Ovary (tissue), 9 donors: ENCODE data around the gene BRICD5. TPM values are rescaled to one million over a fixed set of nuclear protein-coding genes. Genes with fewer than 3 reads are reported as not detected.

Experiments used
- DNase-seq, 5 donors: peaks; one replicate each; pipeline ENCODE4 v3.0.0-alpha.2; 2019 to 2020
- H3K27ac ChIP-seq, 2 donors: fragments of 200-600 bp; one replicate each; pipeline versions ENCODE4 v1.5.1 to v1.8.0; 2019 to 2022
- H3K27me3 ChIP-seq: fragments of 200-600 bp; one replicate; pipeline ENCODE4 v1.8.0; 2022
- H3K36me3 ChIP-seq: fragments of 200-600 bp; sonication (generic); one replicate; pipeline ENCODE4 v1.5.1; 2019
- H3K4me1 ChIP-seq: one replicate; pipeline ENCODE4 v1.8.1; 2013; ENCODE audit warnings: mild to moderate bottlenecking, moderate library complexity; ENCODE audit not compliant: insufficient read depth
- H3K4me3 ChIP-seq: fragments of 200-600 bp; sonication (generic); one replicate; pipeline ENCODE4 v1.5.1; 2017
- H3K9me3 ChIP-seq, 2 donors: fragments of 200-600 bp in 1 of 2; sonication (generic) in 1 of 2; one replicate each; pipeline versions ENCODE4 v1.5.1 to v1.8.1; 2013 to 2019; ENCODE audit warnings: mild to moderate bottlenecking in 1 of 2, moderate library complexity in 1 of 2
- EP300 ChIP-seq: sonication (generic); formaldehyde crosslinking; IDR thresholded peaks from one replicate; pipeline ENCODE4 v1.6.1; 2017; ENCODE audit warnings: antibody characterized with exemption
- POLR2A ChIP-seq: fragments of 450-650 bp; IDR thresholded peaks from one replicate; pipeline ENCODE4 v1.6.1; 2017; ENCODE audit warnings: antibody characterized with exemption, mild to moderate bottlenecking, moderate library complexity
- WGBS, 3 donors: extraction: QIAGEN DNeasy Blood & Tissue Kit in 1 of 3; methylation state at CpG; one replicate each; pipeline versions ENCODE4 v1.1.5 to v1.1.7; 2013 to 2017; 5-methylcytosine and 5-hydroxymethylcytosine counted together
- intact Hi-C, 4 donors: fragments of 100-400 bp; cut with DNase I; formaldehyde crosslinking; loops; one replicate each; pipeline versions ENCODE4 v1.11.0 to v1.15.1; 2022 to 2023
- polyA plus RNA-seq, 2 donors: library from polyadenylated mRNA; stranded (reverse); fragments of 200-250 nt in 1 of 2; fragments of 350-450 nt in 1 of 2; fragmentation: Illumina TruSeq in 1 of 2; extraction: RNeasy Lipid Tissue Mini Kit (QIAGEN cat#74804) in 1 of 2; gene quantifications; one replicate each; pipeline ENCODE4 v1.2.3, GENCODE V29; 2013 to 2014
- total RNA-seq, 7 donors: library from RNA; depleted of rRNA in 2 of 7; stranded (reverse); fragments of >200 nt in 2 of 7; fragmentation: NEBNext Ultra II Directional in 3 of 7; extraction: Animal tissue kit (Norgen Biotek cat#: 25700) in 3 of 7; gene quantifications; one replicate each; pipeline versions ENCODE4 v1.1.0 to v1.2.4, GENCODE V29; 2016 to 2023
- TF ChIP-seq, protein P1 (sequence below), 3 donors: fragments of 450-650 bp in 2 of 3; fragments of 200-600 bp in 1 of 3; IDR thresholded peaks; one replicate each; pipeline versions ENCODE4 v1.5.1 to v1.8.0; 2016 to 2022; ENCODE audit warnings: antibody characterized with exemption in 3 of 3, mild to moderate bottlenecking in 1 of 3
- donor health status: DM: no; HTN: no; CAD: no; lungs with moderate emphysema.
- donor health status: DM: no; HTN: no; CAD: no.
- donor health status: Bipolar disorder and iron deficiency.
- donor health status: DM: yes; HTN: yes; CAD: no.
- donor health status: DM: no; HTN: no; CAD: no.
- donor health status: DM: yes; HTN: yes; CAD: no.

Gene BRICD5
- total and polyA plus RNA-seq, 9 donors = 0.37 to 8.3 (median 6.2) TPM

GRCh38 chr16:2184346-2184745 is 26.3 kb downstream of the BRICD5 start:
- WGBS, 3 donors = 83 to 88% (median 85%) methylated on average over 19 of the region's 19 CpGs
- intact Hi-C loops = no loop called here

GRCh38 chr16:2183671-2184070 is 27.0 kb downstream of the BRICD5 start:
- no peak overlapping the region for H3K4me3 ChIP-seq
- intact Hi-C loops = no loop called here
- no peak overlapping the region for H3K27ac ChIP-seq
- H3K4me1 ChIP-seq = no peaks in the 10 kb centered on the region
- H3K36me3 ChIP-seq = no peaks in the 10 kb centered on the region
- no peaks in the 10 kb centered on the region for H3K27me3 ChIP-seq
- 91 to 93% (median 92%) methylated on average over 27 to 30 of the region's 30 CpGs for WGBS, 3 donors
- DNase-seq = no peak
- TF ChIP-seq, protein P1, sequence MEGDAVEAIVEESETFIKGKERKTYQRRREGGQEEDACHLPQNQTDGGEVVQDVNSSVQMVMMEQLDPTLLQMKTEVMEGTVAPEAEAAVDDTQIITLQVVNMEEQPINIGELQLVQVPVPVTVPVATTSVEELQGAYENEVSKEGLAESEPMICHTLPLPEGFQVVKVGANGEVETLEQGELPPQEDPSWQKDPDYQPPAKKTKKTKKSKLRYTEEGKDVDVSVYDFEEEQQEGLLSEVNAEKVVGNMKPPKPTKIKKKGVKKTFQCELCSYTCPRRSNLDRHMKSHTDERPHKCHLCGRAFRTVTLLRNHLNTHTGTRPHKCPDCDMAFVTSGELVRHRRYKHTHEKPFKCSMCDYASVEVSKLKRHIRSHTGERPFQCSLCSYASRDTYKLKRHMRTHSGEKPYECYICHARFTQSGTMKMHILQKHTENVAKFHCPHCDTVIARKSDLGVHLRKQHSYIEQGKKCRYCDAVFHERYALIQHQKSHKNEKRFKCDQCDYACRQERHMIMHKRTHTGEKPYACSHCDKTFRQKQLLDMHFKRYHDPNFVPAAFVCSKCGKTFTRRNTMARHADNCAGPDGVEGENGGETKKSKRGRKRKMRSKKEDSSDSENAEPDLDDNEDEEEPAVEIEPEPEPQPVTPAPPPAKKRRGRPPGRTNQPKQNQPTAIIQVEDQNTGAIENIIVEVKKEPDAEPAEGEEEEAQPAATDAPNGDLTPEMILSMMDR (IDR thresholded peaks at IDR 0.05) = no peak
- TF ChIP-seq EP300 = no peak
- no peak for TF ChIP-seq POLR2A
- no peaks in the 10 kb centered on the region for H3K9me3 ChIP-seq

More at GRCh38 chr16:2184346-2184745, 26.3 kb downstream of the BRICD5 start:
- Histone ChIP-seq H3K27ac (no peak overlapping the region), H3K27me3 (no peaks in the 10 kb centered on the region), H3K4me1 (no peaks in the 10 kb centered on the region), H3K4me3 (no peak overlapping the region), H3K36me3 (no peaks in the 10 kb centered on the region), H3K9me3 (no peaks in the 10 kb centered on the region)
- no peak for DNase-seq
- TF ChIP-seq EP300 (no peak), POLR2A (no peak)
- TF ChIP-seq, protein P1 (IDR thresholded peaks at IDR 0.05) = no peak

DNA sequence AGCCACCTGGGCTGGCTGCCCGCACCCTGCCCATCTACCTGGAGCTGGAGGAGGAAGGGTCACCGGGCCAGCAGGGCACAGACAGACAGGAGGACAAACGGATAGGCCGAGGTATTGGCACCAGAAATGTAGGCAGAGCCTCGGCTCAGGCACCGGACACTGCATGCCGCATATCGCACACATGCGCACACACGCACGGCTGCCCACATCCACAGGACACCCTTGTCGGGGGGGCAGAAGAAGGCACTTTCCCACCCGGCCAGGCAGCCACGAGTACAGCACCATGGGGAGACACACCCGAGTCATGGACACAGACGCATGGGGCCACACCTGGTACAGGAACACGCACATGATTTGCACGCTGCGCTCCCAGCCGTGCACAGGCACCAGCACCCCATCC is 28.7 kb downstream of the BRICD5 start:
- 87 to 93% (median 89%) methylated on average over 20 of the region's 20 CpGs for WGBS, 3 donors
- no peak for TF ChIP-seq POLR2A
- intact Hi-C loops = no loop called here
- Histone ChIP-seq H3K36me3 (no peaks in the 10 kb centered on the region), H3K4me3 (no peak overlapping the region), H3K9me3 (no peaks in the 10 kb centered on the region), H3K4me1 (no peaks in the 10 kb centered on the region), H3K27me3 (no peaks in the 10 kb centered on the region), H3K27ac (no peak overlapping the region)
- no peak for DNase-seq

- no peak overlapping the region for H3K27ac ChIP-seq
- intact Hi-C loops = no loop called here
- no peak overlapping the region for H3K4me3 ChIP-seq
- no peaks in the 10 kb centered on the region for H3K36me3 ChIP-seq
- no peaks in the 10 kb centered on the region for H3K4me1 ChIP-seq
- no peaks in the 10 kb centered on the region for H3K27me3 ChIP-seq
- H3K9me3 ChIP-seq = no peaks in the 10 kb centered on the region
- 86 to 89% (median 88%) methylated on average over 19 to 46 of the region's 46 CpGs for WGBS, 3 donors
- DNase-seq = no peak
- no peak for TF ChIP-seq POLR2A
- TF ChIP-seq, protein P1 (IDR thresholded peaks at IDR 0.05) = no peak
- TF ChIP-seq EP300 = no peak
These were observed 29.4 kb downstream of the BRICD5 start for GRCh38 chr16:2180962-2181923.

GRCh38 chr16:2180461-2180860 is 30.2 kb downstream of the BRICD5 start:
- WGBS, 3 donors = 94 to 96% (median 96%) methylated on average over 42 to 43 of the region's 43 CpGs
- no peak for DNase-seq
- intact Hi-C loops = no loop called here

More at GRCh38 chr16:2180461-2180860, 30.2 kb downstream of the BRICD5 start:
- Histone ChIP-seq H3K4me1 (no peaks in the 10 kb centered on the region), H3K9me3 (no peaks in the 10 kb centered on the region), H3K4me3 (no peak overlapping the region), H3K27me3 (no peaks in the 10 kb centered on the region), H3K36me3 (no peaks in the 10 kb centered on the region), H3K27ac (no peak overlapping the region)
- no peak for TF ChIP-seq POLR2A
- no peak for TF ChIP-seq EP300
- TF ChIP-seq, protein P1 (IDR thresholded peaks at IDR 0.05) = no peak
